Activated CD4-positive, alpha-beta T cell treated with anti-CD3 and anti-CD28 coated beads for 24 hours (primary cell): ENCODE data around the gene LRP1B.

Source experiments
- DNase-seq, 2 donors: peaks; one replicate each; pipeline ENCODE4 v3.0.0-alpha.2; 2020; ENCODE audit warnings: low read depth in 2 of 2

LRP1B gene

GRCh38 chr2:141770530-141770929, 360.3 kb downstream of the LRP1B start:
- no peak for DNase-seq

GRCh38 chr2:141767691-141768090, 363.1 kb downstream of the LRP1B start:
- no peak for DNase-seq

- DNase-seq = no peak
Observed at GRCh38 chr2:141767051-141767450, 363.8 kb downstream of the LRP1B start.

- no peak for DNase-seq
Observed at GRCh38 chr2:141766225-141766624, 364.6 kb downstream of the LRP1B start.

- DNase-seq = no peak
Observed at GRCh38 chr2:141748616-141749015, 382.2 kb downstream of the LRP1B start.

- no peak for DNase-seq
Observed at GRCh38 chr2:141741652-141742051, 389.2 kb downstream of the LRP1B start.

- no peak for DNase-seq
Observed at GRCh38 chr2:141737492-141738255, 393.1 kb downstream of the LRP1B start.

GRCh38 chr2:141736466-141736865, 394.4 kb downstream of the LRP1B start:
- no peak for DNase-seq

- DNase-seq = no peak
Observed at GRCh38 chr2:141728886-141729285, 401.9 kb downstream of the LRP1B start.

- DNase-seq = no peak
Observed at GRCh38 chr2:141728142-141728541, 402.7 kb downstream of the LRP1B start.

GRCh38 chr2:141724426-141724825, 406.4 kb downstream of the LRP1B start:
- no peak for DNase-seq

- DNase-seq = no peak
Observed at GRCh38 chr2:141723814-141724213, 407.0 kb downstream of the LRP1B start.

GRCh38 chr2:141720476-141720875, 410.3 kb downstream of the LRP1B start:
- DNase-seq = no peak

- no peak for DNase-seq
Observed at GRCh38 chr2:141714496-141714895, 416.3 kb downstream of the LRP1B start.

- no peak for DNase-seq
Observed at GRCh38 chr2:141711627-141712026, 419.2 kb downstream of the LRP1B start.

- DNase-seq = no peak
Observed at GRCh38 chr2:141710589-141711239, 420.1 kb downstream of the LRP1B start.

- no peak for DNase-seq
Observed at GRCh38 chr2:141709756-141710155, 421.1 kb downstream of the LRP1B start.

GRCh38 chr2:141707486-141707885, 423.3 kb downstream of the LRP1B start:
- DNase-seq = no peak

- no peak for DNase-seq
Observed at GRCh38 chr2:141704541-141704940, 426.3 kb downstream of the LRP1B start.

GRCh38 chr2:141703501-141703900, 427.3 kb downstream of the LRP1B start:
- no peak for DNase-seq

- no peak for DNase-seq
Observed at GRCh38 chr2:141701618-141702017, 429.2 kb downstream of the LRP1B start.

GRCh38 chr2:141699573-141699972, 431.2 kb downstream of the LRP1B start:
- DNase-seq = no peak

GRCh38 chr2:141698500-141698899, 432.3 kb downstream of the LRP1B start:
- no peak for DNase-seq
